GM12878 (cell line): ENCODE results near the gene CARD10. TPM values are rescaled to one million over a fixed set of nuclear protein-coding genes. Genes with fewer than 3 reads are reported as not detected.

Source experiments
- ATAC-seq: fragments of 200-7000 bp; cut with Tn5 transposase; 3 replicates; pipeline ENCODE4 v1.9.1; 2020; ENCODE audit warnings: mild to moderate bottlenecking, moderate library complexity
- BruUV-seq: library from RNA; stranded (reverse); fragments of 400-500 nt; replicated peaks from 2 replicates; lab custom pipeline; 2021; lab: Mats Ljungman, UMichigan
- CTCF ChIA-PET: fragments of 300-600 bp; sonication (Branson Sonifier 250); formaldehyde crosslinking; extraction: SDS; loops from one replicate; lab custom pipeline; 2021; ENCODE audit warnings: inconsistent platforms; lab: Yijun Ruan, JAX
- POLR2A ChIA-PET: fragments of 350-600 bp; formaldehyde crosslinking; extraction: SDS; loops from one replicate; lab custom pipeline; 2021; ENCODE audit warnings: inconsistent platforms; lab: Charles Lee
- RAD21 ChIA-PET: fragments of 300-600 bp; sonication (Branson Sonifier 250); formaldehyde crosslinking; loops from one replicate; lab custom pipeline; 2023; ENCODE audit warnings: antibody characterized with exemption; ENCODE audit not compliant: unreplicated experiment; lab: Charles Lee
- SMC1A ChIA-PET: fragments of 300-600 bp; sonication (Branson Sonifier 250); formaldehyde crosslinking; loops from one replicate; lab custom pipeline; 2023; ENCODE audit not compliant: unreplicated experiment, uncharacterized antibody; lab: Charles Lee
- DNase-seq: peaks from one replicate; pipeline ENCODE4 v3.0.0-alpha.2; 2011; ENCODE audit warnings: low read depth, low spot score
- FAIRE-seq: peaks from 3 replicates; lab custom pipeline; 2011; peaks lifted over from hg19 to GRCh38; lab: Jason Lieb, UNC
- H2AFZ ChIP-seq: 2 replicates; pipeline ENCODE4 v1.6.0; 2011; ENCODE audit warnings: low read depth, low read length, control low read depth; ENCODE audit not compliant: control insufficient read depth
- H3K27ac ChIP-seq: 2 replicates; pipeline ENCODE4 v1.5.1; 2011; ENCODE audit warnings: control low read depth; ENCODE audit not compliant: control insufficient read depth, insufficient read depth
- H3K27me3 ChIP-seq, 2 experiments: replicated peaks in 1 of 2; 2 replicates each; pipeline versions ENCODE4 v1.6.0 to v1.6.1; 2011; ENCODE audit warnings: low read length in 1 of 2; ENCODE audit not compliant: control insufficient read depth in 2 of 2, insufficient read depth in 2 of 2
- H3K36me3 ChIP-seq, 2 experiments: 2 replicates each; pipeline ENCODE4 v1.5.1; 2011; ENCODE audit warnings: low read length in 1 of 2; ENCODE audit not compliant: control insufficient read depth in 2 of 2, insufficient read depth in 2 of 2
- H3K4me1 ChIP-seq: 2 replicates; pipeline ENCODE4 v1.6.1; 2011; ENCODE audit warnings: mild to moderate bottlenecking, low read length, moderate library complexity, mixed read lengths; ENCODE audit not compliant: control insufficient read depth, insufficient read depth
- H3K4me2 ChIP-seq: 2 replicates; pipeline ENCODE4 v1.6.0; 2011; ENCODE audit warnings: control low read depth; ENCODE audit not compliant: control insufficient read depth, insufficient read depth
- H3K4me3 ChIP-seq: fragments of 200-600 bp; sonication (generic); 2 replicates; pipeline ENCODE4 v1.5.1; 2016
- H3K79me2 ChIP-seq: 2 replicates; pipeline ENCODE4 v1.6.0; 2011; ENCODE audit warnings: low read length; ENCODE audit not compliant: control insufficient read depth, insufficient read depth
- H3K9ac ChIP-seq: 2 replicates; pipeline ENCODE4 v1.8.0; 2011; ENCODE audit warnings: low read length, control low read depth, mixed read lengths; ENCODE audit not compliant: control insufficient read depth, insufficient read depth
- H3K9me3 ChIP-seq: replicated peaks from 3 replicates; pipeline ENCODE4 v1.5.1; 2011; ENCODE audit warnings: mild to moderate bottlenecking, low read length; ENCODE audit not compliant: control insufficient read depth, insufficient read depth
- H4K20me1 ChIP-seq: 2 replicates; pipeline ENCODE4 v1.6.0; 2011; ENCODE audit not compliant: control insufficient read depth, insufficient read depth
- BHLHE40 ChIP-seq, 2 experiments: fragments of 450-650 bp in 1 of 2; IDR thresholded peaks; 2 replicates each; pipeline ENCODE4 v1.6.1; 2011 to 2017; ENCODE audit warnings: low read depth in 2 of 2, borderline replicate concordance in 1 of 2, improper control_type of control experiment in 1 of 2, low read length in 1 of 2, mild to moderate bottlenecking in 1 of 2
- BRCA1 ChIP-seq: IDR thresholded peaks from 2 replicates; pipeline ENCODE4 v1.6.1; 2011; ENCODE audit warnings: low read depth, low read length, improper control_type of control experiment
- EED ChIP-seq: sonication (generic); IDR thresholded peaks from 2 replicates; pipeline ENCODE4 v1.6.1; 2016; ENCODE audit warnings: antibody characterized with exemption, low read depth
- HCFC1 ChIP-seq: fragments of 150-350 bp; IDR thresholded peaks from 2 replicates; pipeline ENCODE4 v1.6.1; 2014; ENCODE audit warnings: low read length
- HDAC2 ChIP-seq: fragments of 200-600 bp; sonication (generic); IDR thresholded peaks from 2 replicates; pipeline ENCODE4 v1.6.1; 2017
- KDM1A ChIP-seq: fragments of 200-600 bp; sonication (generic); IDR thresholded peaks from 2 replicates; pipeline ENCODE4 v1.6.1; 2016; ENCODE audit warnings: borderline replicate concordance
- MTA2 ChIP-seq: fragments of 450-650 bp; IDR thresholded peaks from 2 replicates; pipeline ENCODE4 v1.6.1; 2016; ENCODE audit warnings: low read depth, mild to moderate bottlenecking, moderate library complexity
- MXI1 ChIP-seq: fragments of 150-350 bp; IDR thresholded peaks from 2 replicates; pipeline ENCODE4 v1.6.1; 2011; ENCODE audit warnings: low read depth, mild to moderate bottlenecking, inconsistent platforms, low read length, improper control_type of control experiment
- NR2F1 ChIP-seq: fragments of 450-650 bp; conservative IDR thresholded peaks from 2 replicates; pipeline ENCODE4 v1.6.1; 2017; ENCODE audit warnings: mild to moderate bottlenecking
- RAD21 ChIP-seq: IDR thresholded peaks from 2 replicates; pipeline ENCODE4 v1.6.1; 2011; ENCODE audit warnings: mild to moderate bottlenecking, low read depth, low read length, moderate library complexity; ENCODE audit not compliant: insufficient read depth
- TCF7 ChIP-seq: IDR thresholded peaks from 2 replicates; pipeline ENCODE4 v1.6.1; 2014; ENCODE audit warnings: antibody characterized with exemption, borderline replicate concordance
- WGBS: methylation state at CpG from one replicate; pipeline ENCODE4 v1.1.6; 2016; ENCODE audit warnings: low lambda C conversion rate; ENCODE audit not compliant: insufficient replicate concordance, insufficient coverage; ENCODE audit errors: missing lambda C conversion rate; 5-methylcytosine and 5-hydroxymethylcytosine counted together
- in situ Hi-C: fragments of 300-500 bp; cut with MboI; formaldehyde crosslinking; loops from 9 replicates; pipeline ENCODE4 v1.14.3; 2018; ENCODE audit warnings: mixed read lengths
- intact Hi-C: fragments of 100-400 bp; cut with micrococcal nuclease; formaldehyde crosslinking; loops from one replicate; pipeline ENCODE4 v1.14.2; 2022; ENCODE audit not compliant: unreplicated experiment
- polyA plus RNA-seq, 11 experiments: library from polyadenylated mRNA; depleted of rRNA in 4 of 11; unstranded in 6 of 11; stranded (reverse) in 5 of 11; fragments of >200 nt; fragmentation: Nextera tagmentation in 4 of 11; fragmentation: Illumina TruSeq in 1 of 11; extraction: Ambion mirVana in 4 of 11; extraction: Trizol in 1 of 11; gene quantifications; 1 replicate in 1 of 11; 2 replicates in 10 of 11; pipeline versions ENCODE4 v1.2.1 to v1.2.3, GENCODE V29; 2011 to 2016; ENCODE audit warnings: inconsistent platforms in 2 of 11, missing spikeins in 2 of 11, low read depth in 1 of 11
- total RNA-seq, 4 experiments: library from RNA; depleted of rRNA in 3 of 4; stranded (reverse); fragments of >200 nt in 3 of 4; fragmentation: Illumina TruSeq in 1 of 4; extraction: Trizol in 1 of 4; gene quantifications; 2 replicates each; pipeline versions ENCODE4 v1.2.1 to v1.2.3, GENCODE V29; 2013 to 2021
- TF ChIP-seq, protein P1 (sequence below): fragments of 450-650 bp; IDR thresholded peaks from 2 replicates; pipeline ENCODE4 v1.6.1; 2017; ENCODE audit warnings: mild to moderate bottlenecking
- TF ChIP-seq, protein P2 (sequence below): IDR thresholded peaks from 2 replicates; pipeline ENCODE4 v1.6.1; 2011; ENCODE audit warnings: low read depth, mild to moderate bottlenecking, low read length, moderate library complexity, borderline replicate concordance; ENCODE audit errors: extremely low read depth

Gene CARD10
- total and polyA plus RNA-seq, 10 of the 15 experiments (the other 5 are each of a cell fraction or from before 2014, with no cell fraction given): 0.08 to 0.10 (median 0.10) TPM; not detected in 7

DNA sequence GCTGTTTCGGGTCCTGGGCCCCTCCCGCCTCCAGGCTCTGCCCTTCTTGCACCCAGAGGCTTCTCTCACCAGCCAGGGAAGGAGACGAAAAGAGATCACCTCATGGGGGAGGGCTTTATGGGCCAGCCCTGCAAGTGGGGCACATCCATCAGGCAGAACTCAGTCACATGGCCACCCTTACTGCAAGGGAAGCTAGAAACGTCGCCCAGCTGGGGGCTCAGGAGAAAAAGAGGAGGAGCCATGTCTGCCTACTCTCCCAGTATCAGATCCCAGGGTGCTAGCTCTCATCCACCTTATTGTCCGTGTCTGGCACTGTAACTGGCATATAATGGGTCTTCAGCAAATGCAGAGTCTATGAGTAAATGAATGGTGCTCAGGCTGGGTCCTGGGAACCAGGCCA, 57.3 kb downstream of the CARD10 start:
- 34% methylated on average over 6 of the region's 6 CpGs for WGBS
- CTCF ChIA-PET: interaction anchor here (0.6 to 1.4 kb wide), 3 partner anchors 11 to 144 kb away, joined by 3 to 4 read pairs (median 4); no protein-coding TSS in a partner anchor
- no TSS peak for BruUV-seq
- FAIRE-seq (no peak), DNase-seq (no peak), ATAC-seq (no peak)
- in situ Hi-C loops (no loop called here), intact Hi-C loops (no loop called here)
- SMC1A ChIA-PET: no interaction called here
- peaks cover 12% of the 10 kb centered on the region for H3K4me1 ChIP-seq
- H4K20me1 ChIP-seq: no peaks in the 10 kb centered on the region
- H3K36me3 ChIP-seq: peaks cover 1 to 4% of the 10 kb centered on the region in 2 experiments; a peak in 2 of 4 replicates
- no peak for TF ChIP-seq HDAC2
- TF ChIP-seq RAD21: no peak
- TF ChIP-seq, protein P1, sequence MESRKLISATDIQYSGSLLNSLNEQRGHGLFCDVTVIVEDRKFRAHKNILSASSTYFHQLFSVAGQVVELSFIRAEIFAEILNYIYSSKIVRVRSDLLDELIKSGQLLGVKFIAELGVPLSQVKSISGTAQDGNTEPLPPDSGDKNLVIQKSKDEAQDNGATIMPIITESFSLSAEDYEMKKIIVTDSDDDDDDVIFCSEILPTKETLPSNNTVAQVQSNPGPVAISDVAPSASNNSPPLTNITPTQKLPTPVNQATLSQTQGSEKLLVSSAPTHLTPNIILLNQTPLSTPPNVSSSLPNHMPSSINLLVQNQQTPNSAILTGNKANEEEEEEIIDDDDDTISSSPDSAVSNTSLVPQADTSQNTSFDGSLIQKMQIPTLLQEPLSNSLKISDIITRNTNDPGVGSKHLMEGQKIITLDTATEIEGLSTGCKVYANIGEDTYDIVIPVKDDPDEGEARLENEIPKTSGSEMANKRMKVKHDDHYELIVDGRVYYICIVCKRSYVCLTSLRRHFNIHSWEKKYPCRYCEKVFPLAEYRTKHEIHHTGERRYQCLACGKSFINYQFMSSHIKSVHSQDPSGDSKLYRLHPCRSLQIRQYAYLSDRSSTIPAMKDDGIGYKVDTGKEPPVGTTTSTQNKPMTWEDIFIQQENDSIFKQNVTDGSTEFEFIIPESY: no peak
- no peak for TF ChIP-seq TCF7
- TF ChIP-seq BHLHE40 (IDR thresholded peaks at IDR 0.05; ENCODE audit: borderline replicate concordance in 1 of 2, low read depth in 2 of 2, low read length in 1 of 2): no peak
- TF ChIP-seq MXI1: no peak
- TF ChIP-seq KDM1A: no peak
- TF ChIP-seq EED: no peak
- TF ChIP-seq, protein P2, sequence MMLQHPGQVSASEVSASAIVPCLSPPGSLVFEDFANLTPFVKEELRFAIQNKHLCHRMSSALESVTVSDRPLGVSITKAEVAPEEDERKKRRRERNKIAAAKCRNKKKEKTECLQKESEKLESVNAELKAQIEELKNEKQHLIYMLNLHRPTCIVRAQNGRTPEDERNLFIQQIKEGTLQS: no peak
- no peak for TF ChIP-seq HCFC1
- no peak for TF ChIP-seq MTA2
- TF ChIP-seq BRCA1: no peak
- no peak for TF ChIP-seq NR2F1
- H3K4me3 ChIP-seq: no peak overlapping the region
- POLR2A ChIA-PET: no interaction called here
- H3K27ac ChIP-seq: no peak overlapping the region
- H3K9ac ChIP-seq: no peak overlapping the region
- H3K27me3 ChIP-seq: no peaks in the 10 kb centered on the region
- H2AFZ ChIP-seq: no peak overlapping the region
- no peaks in the 10 kb centered on the region for H3K79me2 ChIP-seq
- RAD21 ChIA-PET: interaction anchor here (0.7 kb wide), 1 partner anchor 340 kb away, joined by 3 read pairs; no protein-coding TSS in a partner anchor
- H3K9me3 ChIP-seq: no peaks in the 10 kb centered on the region
- no peak overlapping the region for H3K4me2 ChIP-seq
